SK-N-SH (cell line): ENCODE data around the gene OR52I1. TPM values are rescaled to one million over a fixed set of nuclear protein-coding genes. Genes with fewer than 3 reads are reported as not detected.

Experiments
- CTCF ChIA-PET: fragments of 300-600, 350-600 bp; formaldehyde crosslinking; extraction: SDS; loops from one replicate; lab custom pipeline; 2021; lab: Yijun Ruan, JAX
- POLR2A ChIA-PET: fragments of 350-600 bp; sonication (Branson Sonifier 250); formaldehyde crosslinking; extraction: SDS; loops from one replicate; lab custom pipeline; 2020; ENCODE audit warnings: antibody characterized with exemption, inconsistent platforms; lab: Yijun Ruan, JAX
- DNase-seq: peaks from one replicate; pipeline ENCODE4 v3.0.0; 2012
- H2AFZ ChIP-seq: fragments of 200-600 bp; sonication (generic); 2 replicates; pipeline ENCODE4 v1.8.1; 2016; ENCODE audit warnings: antibody characterized with exemption, mild to moderate bottlenecking, low read depth
- H3F3A ChIP-seq: fragments of 200-600 bp; sonication (generic); replicated peaks from 2 replicates; pipeline ENCODE3; 2016; ENCODE audit warnings: antibody characterized with exemption, mild to moderate bottlenecking; ENCODE audit not compliant: insufficient read depth
- H3K27ac ChIP-seq, 2 experiments: fragments of 200-500 bp in 1 of 2; fragments of 200-600 bp in 1 of 2; sonication (Bioruptor generic) in 1 of 2; sonication (generic), shearing (Covaris generic) in 1 of 2; 2 replicates each; pipeline versions ENCODE4 v1.5.1 to v1.6.1; 2014 to 2016; ENCODE audit warnings: low read depth in 2 of 2, inconsistent platforms in 1 of 2, low read length in 1 of 2, mild to moderate bottlenecking in 1 of 2, mixed read lengths in 1 of 2
- H3K27me3 ChIP-seq: fragments of 200-600 bp; sonication (generic), shearing (Covaris generic); 2 replicates; pipeline ENCODE4 v1.6.1; 2016; ENCODE audit warnings: mixed run types; ENCODE audit not compliant: insufficient read depth
- H3K36me3 ChIP-seq, 2 experiments: fragments of 200-500 bp in 1 of 2; fragments of 200-600 bp in 1 of 2; sonication (Bioruptor generic) in 1 of 2; sonication (generic) in 1 of 2; replicated peaks in 1 of 2; 2 replicates each; pipeline versions ENCODE3 to v1.5.1; 2014 to 2016; ENCODE audit warnings: low read length in 1 of 2, mild to moderate bottlenecking in 1 of 2; ENCODE audit not compliant: insufficient read depth in 2 of 2, control insufficient read depth in 1 of 2
- H3K4me1 ChIP-seq, 2 experiments: fragments of 200-500 bp in 1 of 2; fragments of 200-600 bp in 1 of 2; sonication (Bioruptor generic) in 1 of 2; sonication (generic), shearing (Covaris generic) in 1 of 2; 2 replicates each; pipeline versions ENCODE4 v1.5.1 to v1.6.1; 2014 to 2016; ENCODE audit warnings: low read depth in 1 of 2, low read length in 1 of 2, mixed run types in 1 of 2; ENCODE audit not compliant: insufficient read depth in 2 of 2, control insufficient read depth in 1 of 2
- H3K4me2 ChIP-seq: fragments of 200-600 bp; sonication (generic), shearing (Covaris generic); 2 replicates; pipeline ENCODE4 v1.6.1; 2017; ENCODE audit warnings: mixed run types
- H3K4me3 ChIP-seq, 2 experiments: fragments of 200-500 bp in 1 of 2; fragments of 200-600 bp in 1 of 2; sonication (Bioruptor generic) in 1 of 2; sonication (generic), shearing (Covaris generic) in 1 of 2; 2 replicates each; pipeline versions ENCODE4 v1.5.1 to v1.8.1; 2014 to 2016; ENCODE audit warnings: low read depth in 2 of 2, inconsistent platforms in 1 of 2, low read length in 1 of 2, mild to moderate bottlenecking in 1 of 2, mixed read lengths in 1 of 2, moderate library complexity in 1 of 2
- H3K79me2 ChIP-seq: fragments of 200-600 bp; sonication (generic); 2 replicates; pipeline ENCODE4 v1.8.1; 2017; ENCODE audit warnings: mild to moderate bottlenecking; ENCODE audit not compliant: insufficient read depth
- H3K9ac ChIP-seq: fragments of 200-600 bp; sonication (generic); 2 replicates; pipeline ENCODE4 v1.6.1; 2017; ENCODE audit warnings: mixed run types
- H3K9me2 ChIP-seq: fragments of 200-600 bp; sonication (generic); 2 replicates; pipeline ENCODE4 v1.6.1; 2017; ENCODE audit warnings: mixed run types
- H3K9me3 ChIP-seq: fragments of 200-600 bp; sonication (generic); 2 replicates; pipeline ENCODE4 v1.6.1; 2017; ENCODE audit warnings: mixed run types, mild to moderate bottlenecking, moderate library complexity
- H4K20me1 ChIP-seq: fragments of 200-600 bp; sonication (generic); 2 replicates; pipeline ENCODE4 v1.6.1; 2017; ENCODE audit warnings: mild to moderate bottlenecking, mixed run types; ENCODE audit not compliant: insufficient read depth
- CHD2 ChIP-seq: fragments of 150-350 bp; IDR thresholded peaks from 2 replicates; pipeline ENCODE4 v1.6.1; 2018; ENCODE audit warnings: low read length; ENCODE audit not compliant: partially characterized antibody
- ELF1 ChIP-seq: IDR thresholded peaks from 2 replicates; pipeline ENCODE4 v1.4.0; 2012
- FOSL2 ChIP-seq: IDR thresholded peaks from 2 replicates; pipeline ENCODE4 v1.4.0; 2012; ENCODE audit warnings: low read depth, mild to moderate bottlenecking, moderate library complexity, borderline replicate concordance
- FOXJ3 ChIP-seq: sonication (generic); formaldehyde crosslinking; IDR thresholded peaks from 2 replicates; pipeline ENCODE4 v1.5.1; 2020; ENCODE audit warnings: mild to moderate bottlenecking, missing genetic modification reagents
- FOXM1 ChIP-seq: IDR thresholded peaks from 2 replicates; pipeline ENCODE4 v1.4.0; 2012; ENCODE audit warnings: low read depth, mild to moderate bottlenecking
- GABPA ChIP-seq: IDR thresholded peaks from 2 replicates; pipeline ENCODE4 v1.4.0; 2012; ENCODE audit warnings: low read depth, mild to moderate bottlenecking
- GATA2 ChIP-seq: sonication (generic); formaldehyde crosslinking; IDR thresholded peaks from 2 replicates; pipeline ENCODE4 v1.5.0; 2020; ENCODE audit warnings: mild to moderate bottlenecking, missing genetic modification reagents
- JUND ChIP-seq: IDR thresholded peaks from 2 replicates; pipeline ENCODE4 v1.4.0; 2012
- MEF2A ChIP-seq: IDR thresholded peaks from 2 replicates; pipeline ENCODE4 v1.4.0; 2012; ENCODE audit warnings: low read depth, borderline replicate concordance
- MXI1 ChIP-seq: IDR thresholded peaks from 2 replicates; pipeline ENCODE4 v1.6.1; 2012; ENCODE audit warnings: mild to moderate bottlenecking, low read depth, low read length, improper control_type of control experiment
- NFIC ChIP-seq: IDR thresholded peaks from 2 replicates; pipeline ENCODE4 v1.4.0; 2012; ENCODE audit warnings: borderline replicate concordance
- NRF1 ChIP-seq: IDR thresholded peaks from 2 replicates; pipeline ENCODE4 v1.6.1; 2012; ENCODE audit warnings: low read depth, mild to moderate bottlenecking, low read length
- RAD21 ChIP-seq: IDR thresholded peaks from 2 replicates; pipeline ENCODE4 v1.6.1; 2012; ENCODE audit warnings: mild to moderate bottlenecking, low read length
- RXRA ChIP-seq: IDR thresholded peaks from 2 replicates; pipeline ENCODE4 v1.4.0; 2012; ENCODE audit warnings: low read depth, mild to moderate bottlenecking, borderline replicate concordance
- SIN3A ChIP-seq: IDR thresholded peaks from 2 replicates; pipeline ENCODE4 v1.6.1; 2012; ENCODE audit warnings: low read depth, mild to moderate bottlenecking, low read length, moderate library complexity, borderline replicate concordance
- WGBS: methylation state at CpG from one replicate; pipeline ENCODE4 v1.1.6; 2017; ENCODE audit warnings: low lambda C conversion rate; 5-methylcytosine and 5-hydroxymethylcytosine counted together
- polyA plus RNA-seq, 3 experiments: library from polyadenylated mRNA; depleted of rRNA; stranded (reverse); fragments of >200 nt; gene quantifications; 2 replicates each; pipeline ENCODE4 v1.2.3, GENCODE V29; 2012
- TF ChIP-seq, protein P1 (sequence below): IDR thresholded peaks from 2 replicates; pipeline ENCODE4 v1.4.0; 2012; ENCODE audit warnings: low read depth
- TF ChIP-seq, protein P2 (sequence below): fragments of 200-600 bp; sonication (generic); IDR thresholded peaks from 2 replicates; pipeline ENCODE4 v1.6.1; 2017; ENCODE audit warnings: antibody characterized with exemption, mild to moderate bottlenecking, moderate library complexity

The OR52I1 gene
- polyA plus RNA-seq, 1 of the 3 experiments (the other 2 are of a cell fraction), result not detected

DNA sequence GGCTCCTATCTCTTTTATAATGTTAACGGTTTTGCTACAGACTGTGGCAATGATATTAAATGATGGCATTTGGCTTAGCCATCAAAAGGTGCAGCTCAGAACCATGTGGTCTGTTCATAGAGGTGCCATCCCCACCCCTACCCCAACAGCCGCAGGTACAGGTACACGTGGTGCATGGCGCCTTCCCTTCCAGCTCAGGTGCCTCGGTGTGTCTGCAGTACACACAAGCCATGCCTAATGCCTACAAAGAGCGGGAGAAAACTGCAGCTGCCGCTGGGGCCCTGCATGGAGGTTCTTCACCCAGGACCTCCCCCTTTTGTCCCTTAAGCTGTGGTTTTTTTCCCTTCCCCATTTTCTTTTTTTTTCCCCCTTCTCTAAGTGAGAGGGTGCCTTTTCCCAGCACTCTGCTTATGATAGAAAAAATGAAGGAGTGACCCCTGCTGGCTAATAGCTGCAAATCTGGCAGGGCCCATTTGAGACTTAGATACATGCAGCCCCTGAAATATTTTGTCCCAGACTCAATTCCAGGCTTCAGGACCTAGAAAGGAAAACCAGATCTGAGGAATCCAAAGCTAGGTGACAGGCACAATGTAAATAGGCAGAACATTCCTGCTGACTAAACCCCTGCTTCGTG, 42.4 kb upstream of the OR52I1 start:
- no peaks in the 10 kb centered on the region for H3K9me3 ChIP-seq
- H3K4me2 ChIP-seq, result no peak overlapping the region
- TF ChIP-seq, protein P1, sequence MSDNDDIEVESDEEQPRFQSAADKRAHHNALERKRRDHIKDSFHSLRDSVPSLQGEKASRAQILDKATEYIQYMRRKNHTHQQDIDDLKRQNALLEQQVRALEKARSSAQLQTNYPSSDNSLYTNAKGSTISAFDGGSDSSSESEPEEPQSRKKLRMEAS, result no peak
- TF ChIP-seq, protein P2, sequence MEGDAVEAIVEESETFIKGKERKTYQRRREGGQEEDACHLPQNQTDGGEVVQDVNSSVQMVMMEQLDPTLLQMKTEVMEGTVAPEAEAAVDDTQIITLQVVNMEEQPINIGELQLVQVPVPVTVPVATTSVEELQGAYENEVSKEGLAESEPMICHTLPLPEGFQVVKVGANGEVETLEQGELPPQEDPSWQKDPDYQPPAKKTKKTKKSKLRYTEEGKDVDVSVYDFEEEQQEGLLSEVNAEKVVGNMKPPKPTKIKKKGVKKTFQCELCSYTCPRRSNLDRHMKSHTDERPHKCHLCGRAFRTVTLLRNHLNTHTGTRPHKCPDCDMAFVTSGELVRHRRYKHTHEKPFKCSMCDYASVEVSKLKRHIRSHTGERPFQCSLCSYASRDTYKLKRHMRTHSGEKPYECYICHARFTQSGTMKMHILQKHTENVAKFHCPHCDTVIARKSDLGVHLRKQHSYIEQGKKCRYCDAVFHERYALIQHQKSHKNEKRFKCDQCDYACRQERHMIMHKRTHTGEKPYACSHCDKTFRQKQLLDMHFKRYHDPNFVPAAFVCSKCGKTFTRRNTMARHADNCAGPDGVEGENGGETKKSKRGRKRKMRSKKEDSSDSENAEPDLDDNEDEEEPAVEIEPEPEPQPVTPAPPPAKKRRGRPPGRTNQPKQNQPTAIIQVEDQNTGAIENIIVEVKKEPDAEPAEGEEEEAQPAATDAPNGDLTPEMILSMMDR, result peak; percentile 52
- no peaks in the 10 kb centered on the region for H4K20me1 ChIP-seq
- no peaks in the 10 kb centered on the region for H3K27me3 ChIP-seq
- ChIA-PET CTCF (interaction anchor here (0.8 to 3.9 kb wide), 8 partner anchors 10 to 369 kb away, joined by 3 to 22 read pairs (median 4); partner anchors contain the start of gene TRIM68), POLR2A (no interaction called here)
- H3K4me1 ChIP-seq, result no peaks in the 10 kb centered on the region
- H3F3A ChIP-seq, result no peaks in the 10 kb centered on the region
- H3K9me2 ChIP-seq, result no peaks in the 10 kb centered on the region
- H2AFZ ChIP-seq, result no peak overlapping the region
- no peak overlapping the region for H3K27ac ChIP-seq
- H3K79me2 ChIP-seq, result no peaks in the 10 kb centered on the region
- H3K9ac ChIP-seq, result no peak overlapping the region
- 10% methylated on average over 8 of the region's 8 CpGs for WGBS
- no peak overlapping the region for H3K4me3 ChIP-seq
- DNase-seq, result peak; percentile 5
- no peaks in the 10 kb centered on the region for H3K36me3 ChIP-seq

DNA sequence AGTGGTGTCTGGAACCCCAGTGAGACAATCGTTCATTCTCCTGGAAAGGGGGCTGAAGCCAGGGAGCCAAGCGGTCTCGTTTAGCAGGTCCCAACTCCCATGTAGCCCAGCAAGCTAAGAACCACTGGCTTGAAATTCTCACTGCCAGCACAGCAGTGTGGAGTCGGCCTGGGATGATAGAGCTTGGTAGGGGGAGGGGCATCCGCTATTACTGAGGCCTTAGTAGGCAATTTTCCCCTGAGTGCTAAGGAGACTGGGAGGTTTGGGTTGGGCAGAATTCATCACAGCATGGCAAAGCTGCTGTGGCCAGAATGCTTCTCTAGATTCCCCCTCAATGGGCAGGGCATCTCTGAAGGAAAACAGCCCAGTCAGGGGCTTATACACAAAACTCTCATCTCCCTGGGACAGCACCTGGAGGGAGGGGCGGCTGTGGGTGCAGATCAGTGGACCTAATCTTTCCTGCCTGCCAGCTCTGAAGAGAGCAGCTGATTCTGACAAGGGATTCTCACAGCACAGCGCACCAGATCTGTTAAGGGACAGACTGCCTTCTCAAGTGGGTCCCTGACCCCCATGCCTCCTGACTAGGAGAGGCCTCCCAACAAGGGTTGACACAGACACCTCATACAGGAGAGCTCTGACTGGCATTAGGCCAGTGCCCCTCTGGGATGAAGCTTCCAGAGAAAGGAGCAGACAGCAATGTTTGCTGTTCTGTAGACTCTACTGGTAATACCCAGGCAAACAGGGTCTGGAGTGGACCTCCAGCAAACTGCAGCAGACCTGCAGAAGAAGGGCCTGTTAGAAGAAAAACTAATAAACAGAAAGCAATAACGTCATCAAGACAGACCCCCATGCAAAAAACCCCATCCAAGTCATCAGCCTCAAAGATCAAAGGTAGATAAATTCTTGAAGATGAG, 34.1 kb upstream of the OR52I1 start:
- H3K27ac ChIP-seq, result no peak overlapping the region
- POLR2A ChIA-PET, result no interaction called here

DNA sequence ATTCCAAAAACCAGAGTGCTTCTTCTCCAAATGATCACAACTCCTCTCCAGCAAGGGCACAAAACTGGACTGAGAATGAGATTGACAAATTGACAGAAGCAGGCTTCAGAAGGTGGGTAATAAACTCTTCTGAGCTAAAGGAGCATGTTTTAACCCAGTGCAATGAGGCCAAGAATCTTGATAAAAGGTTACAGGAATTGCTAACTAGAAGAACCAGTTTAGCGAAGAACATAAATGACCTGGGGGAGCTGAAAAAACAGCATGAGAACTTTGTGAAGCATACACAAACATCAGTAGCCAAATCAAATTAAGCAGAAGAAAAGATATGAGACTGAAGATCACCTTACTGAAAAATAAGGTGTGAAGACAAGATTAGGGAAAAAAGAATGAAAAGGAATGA, 33.4 kb upstream of the OR52I1 start:
- H3K36me3 ChIP-seq, result no peaks in the 10 kb centered on the region
- no peak overlapping the region for H3K4me3 ChIP-seq
- ChIA-PET CTCF (no interaction called here), POLR2A (no interaction called here)
- H3K9ac ChIP-seq, result no peak overlapping the region
- DNase-seq, result no peak
- no peaks in the 10 kb centered on the region for H3K79me2 ChIP-seq
- no peaks in the 10 kb centered on the region for H3K4me1 ChIP-seq
- no peak overlapping the region for H2AFZ ChIP-seq
- H3K27me3 ChIP-seq, result no peaks in the 10 kb centered on the region
- TF ChIP-seq, protein P2, result no peak
- TF ChIP-seq GABPA (no peak), RAD21 (no peak), JUND (no peak), FOXM1 (no peak), GATA2 (CRISPR knock-in tag) (no peak), SIN3A (no peak), MEF2A (no peak), FOXJ3 (CRISPR knock-in tag) (no peak), NRF1 (no peak), ELF1 (no peak), CHD2 (no peak), MXI1 (no peak), RXRA (no peak)
- no peaks in the 10 kb centered on the region for H3K9me2 ChIP-seq
- no peaks in the 10 kb centered on the region for H3F3A ChIP-seq
- H4K20me1 ChIP-seq, result no peaks in the 10 kb centered on the region
- 45% methylated on average over 1 of the region's 1 CpG for WGBS
- H3K4me2 ChIP-seq, result no peak overlapping the region
- no peaks in the 10 kb centered on the region for H3K9me3 ChIP-seq
- H3K27ac ChIP-seq, result no peak overlapping the region

More for the DNA sequence above, 34.1 kb upstream of the OR52I1 start:
- Histone ChIP-seq H3K79me2 (no peaks in the 10 kb centered on the region), H3K9me2 (no peaks in the 10 kb centered on the region), H3F3A (no peaks in the 10 kb centered on the region), H3K4me1 (no peaks in the 10 kb centered on the region), H4K20me1 (no peaks in the 10 kb centered on the region), H3K4me2 (no peak overlapping the region), H2AFZ (no peak overlapping the region), H3K9me3 (no peaks in the 10 kb centered on the region), H3K4me3 (no peak overlapping the region), H3K36me3 (no peaks in the 10 kb centered on the region), H3K9ac (no peak overlapping the region), H3K27me3 (no peaks in the 10 kb centered on the region)
- no peak for DNase-seq
- WGBS, result 6% methylated on average over 7 of the region's 8 CpGs
- TF ChIP-seq NFIC, result no peak
- no peak for TF ChIP-seq FOSL2
- TF ChIP-seq FOXJ3 (CRISPR knock-in tag), result no peak
- CTCF ChIA-PET, result no interaction called here
